ENCODE measurements around the gene SLC13A5. TPM values are rescaled to one million over a fixed set of nuclear protein-coding genes. Genes with fewer than 3 reads are reported as not detected.
A peak's percentile ranks its signal among the peaks of the same experiment; 100 is the strongest.

Gene SLC13A5
- total RNA-seq, 1 donor from 2014 or later, result 0.48 TPM

DNA sequence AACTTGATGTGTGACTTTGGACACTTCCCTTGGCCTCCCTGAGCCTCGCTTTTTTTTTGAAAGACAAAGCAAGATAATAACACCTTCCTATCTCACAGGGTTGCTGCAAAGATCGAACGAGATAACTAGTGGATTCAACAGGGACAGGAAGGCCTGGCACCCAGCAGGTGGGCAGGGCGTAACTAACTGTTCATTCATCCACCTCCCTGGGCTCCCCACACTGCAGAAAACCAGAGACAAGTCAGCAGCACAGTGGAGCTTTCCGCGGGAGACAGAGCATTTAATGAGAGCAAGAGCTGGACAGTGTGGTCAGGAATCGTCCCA, 28.7 kb downstream of the SLC13A5 start:
- no peak for DNase-seq (ENCODE audit: low spot score)

DNA sequence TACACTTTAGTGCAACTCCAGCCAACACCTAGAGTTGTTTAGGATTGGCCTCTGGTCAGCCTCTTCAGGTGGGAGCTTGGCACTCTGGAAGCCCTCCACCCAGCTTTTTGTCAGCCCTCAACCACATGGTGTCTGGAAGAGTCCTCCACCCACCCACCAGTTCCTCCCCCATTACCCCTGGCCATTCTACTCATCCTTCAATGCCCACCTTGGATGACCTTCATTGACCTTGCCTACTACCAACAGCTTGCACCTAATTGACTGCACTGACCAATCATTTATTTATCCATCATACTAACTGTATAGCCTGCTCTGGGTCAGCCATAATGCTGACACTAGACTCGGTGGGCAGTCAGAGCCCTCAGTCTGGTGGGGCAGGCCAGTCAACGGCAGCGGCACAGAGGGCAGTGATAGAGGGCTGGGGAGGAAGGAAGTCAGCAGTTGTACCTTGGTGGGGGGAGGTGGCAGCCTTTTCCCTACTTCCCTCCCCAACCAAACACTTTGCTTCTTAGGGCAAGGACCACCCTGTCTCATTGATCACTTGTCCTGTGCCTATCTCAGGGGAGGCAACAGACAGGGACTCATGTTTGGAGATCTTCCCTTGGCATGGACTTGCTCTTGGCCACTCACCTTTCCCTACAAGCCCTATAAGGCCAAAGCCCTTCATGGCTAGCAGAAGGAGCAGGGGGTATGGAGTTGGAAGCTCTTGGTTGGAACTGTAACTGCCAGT, 29.3 kb downstream of the SLC13A5 start:
- no peak for DNase-seq (ENCODE audit: low spot score)

DNA sequence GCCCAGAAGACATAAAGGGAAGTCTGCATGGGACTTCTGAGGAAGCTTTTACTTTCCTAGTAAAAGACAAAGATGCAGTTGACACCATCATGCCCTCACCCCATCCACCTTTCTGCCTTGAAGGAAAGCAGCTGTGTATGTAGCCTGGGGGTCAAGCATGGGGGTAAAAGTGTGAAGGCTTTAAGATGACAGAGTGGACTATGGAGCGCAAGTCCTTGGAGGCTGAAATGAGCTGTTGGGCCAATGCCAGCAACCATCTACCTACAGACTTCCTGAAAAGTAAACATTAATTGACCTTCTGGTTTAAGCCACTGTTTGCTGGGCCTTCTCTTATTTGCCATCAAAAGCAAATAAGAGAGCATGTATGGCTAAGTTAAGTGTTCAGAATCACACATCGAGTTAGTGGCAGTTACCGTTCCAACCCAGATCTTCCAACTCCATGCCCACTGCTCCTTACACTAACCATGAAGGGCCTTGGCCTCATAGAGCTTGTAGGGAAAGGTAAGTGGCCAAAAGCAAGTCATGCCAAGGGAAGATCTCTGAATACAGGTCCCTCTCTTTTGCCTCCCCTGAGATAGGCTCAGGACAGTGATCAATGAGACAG, 30.0 kb downstream of the SLC13A5 start:
- DNase-seq (ENCODE audit: low spot score), result no peak

- no peak for DNase-seq (ENCODE audit: low spot score)
Measured at GRCh38 chr17:6682339-6682738, 30.8 kb downstream of the SLC13A5 start.

- no peak for DNase-seq (ENCODE audit: low spot score)
Measured at GRCh38 chr17:6681671-6682070, 31.5 kb downstream of the SLC13A5 start.

- no peak for DNase-seq (ENCODE audit: low spot score)
Measured at GRCh38 chr17:6681176-6681575, 32.0 kb downstream of the SLC13A5 start.

DNA sequence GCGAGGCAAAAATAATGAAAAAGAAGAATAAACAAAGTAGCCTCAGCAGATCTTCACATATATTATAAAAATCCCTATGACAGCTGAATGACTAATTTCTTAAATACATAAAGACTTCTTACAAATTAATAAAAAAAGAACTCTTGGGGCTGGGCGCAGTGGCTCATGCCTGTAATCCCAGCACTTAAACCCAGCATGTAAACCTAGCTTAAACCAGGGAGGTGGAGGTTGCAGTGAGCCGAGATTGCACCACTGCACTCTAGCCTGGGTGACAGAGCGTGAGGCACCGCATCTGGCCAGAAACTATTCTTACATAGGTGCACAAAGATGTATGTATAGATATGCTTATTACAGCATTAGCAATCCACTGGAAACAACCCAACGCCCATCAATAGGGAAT, 33.9 kb downstream of the SLC13A5 start:
- DNase-seq (ENCODE audit: low spot score), result no peak

DNA sequence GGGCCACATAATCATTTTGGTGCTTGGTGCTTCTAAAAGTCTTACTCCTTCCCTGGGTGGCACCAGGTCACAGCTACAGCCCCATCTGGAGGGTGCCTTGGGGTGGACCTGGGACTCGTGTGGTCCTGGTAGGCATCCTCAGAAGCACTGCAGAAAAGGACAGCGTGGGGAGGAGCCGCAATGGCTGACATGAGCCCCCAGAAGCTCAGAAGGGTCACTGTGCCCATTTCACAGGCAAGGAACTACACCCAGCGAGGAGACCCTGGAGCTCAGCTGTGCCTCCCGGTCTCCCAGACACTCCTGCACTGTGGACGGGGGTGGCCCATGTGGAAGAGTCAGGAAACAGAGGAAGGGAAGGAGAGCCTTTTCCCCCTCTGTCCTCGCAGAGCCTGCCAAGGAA, 35.2 kb downstream of the SLC13A5 start:
- no peak for DNase-seq (ENCODE audit: low spot score)

DNA sequence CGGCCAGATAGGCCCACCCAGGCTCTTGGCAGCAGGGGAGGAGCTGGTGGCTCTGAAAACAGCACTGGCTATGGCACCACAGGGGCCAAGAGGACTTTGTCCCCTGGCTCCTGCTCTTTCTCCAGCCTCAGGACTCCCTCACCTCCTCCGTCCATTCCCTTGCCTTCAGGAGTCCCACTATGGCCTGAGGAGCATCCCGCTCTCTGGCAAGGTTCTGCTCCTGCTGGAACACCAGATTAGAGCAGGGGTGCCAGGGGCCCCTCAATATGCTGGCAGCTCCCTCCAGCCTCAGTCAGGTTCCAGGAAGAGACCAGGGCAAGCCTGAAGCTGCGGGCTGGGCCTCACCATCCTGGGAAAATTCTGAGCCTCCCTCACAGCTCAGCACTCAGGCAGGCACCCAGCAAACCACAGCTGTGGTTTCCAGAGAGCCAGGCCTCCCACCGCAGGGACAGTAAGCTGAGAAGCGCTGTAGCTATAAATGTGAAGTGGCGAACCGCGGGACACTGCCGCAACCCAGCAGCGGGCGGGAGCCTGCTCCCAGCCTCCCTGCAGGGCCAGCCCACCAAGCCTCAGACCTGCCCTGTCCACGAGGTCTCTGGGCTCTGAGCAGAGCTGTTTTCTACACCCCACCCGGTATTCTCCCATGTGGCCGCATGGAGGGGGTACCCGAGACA, 35.9 kb downstream of the SLC13A5 start:
- peak; percentile 29 for DNase-seq (ENCODE audit: low spot score)

DNA sequence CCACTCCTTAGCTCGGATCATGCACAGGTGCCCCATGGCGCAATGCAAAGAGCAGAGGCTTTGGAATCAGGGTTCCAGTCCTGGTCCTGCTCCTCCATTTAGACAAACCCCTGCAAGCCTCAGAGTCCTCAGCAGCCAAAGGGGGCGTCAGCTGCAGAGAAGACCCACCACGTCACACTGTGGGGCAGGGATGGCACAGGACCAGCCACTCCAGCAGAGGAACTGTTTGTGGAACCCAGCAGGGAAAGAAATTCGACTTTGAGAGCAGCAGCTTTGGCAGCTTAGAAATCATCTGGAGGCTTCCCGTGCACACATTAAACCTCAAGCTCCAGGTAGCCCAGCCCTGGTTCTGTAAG, 36.4 kb downstream of the SLC13A5 start:
- no peak for DNase-seq (ENCODE audit: low spot score)

- no peak for DNase-seq (ENCODE audit: low spot score)
Measured at GRCh38 chr17:6675201-6675825, 37.9 kb downstream of the SLC13A5 start.

- no peak for DNase-seq (ENCODE audit: low spot score)
Measured at GRCh38 chr17:6674586-6674985, 38.6 kb downstream of the SLC13A5 start.

DNA sequence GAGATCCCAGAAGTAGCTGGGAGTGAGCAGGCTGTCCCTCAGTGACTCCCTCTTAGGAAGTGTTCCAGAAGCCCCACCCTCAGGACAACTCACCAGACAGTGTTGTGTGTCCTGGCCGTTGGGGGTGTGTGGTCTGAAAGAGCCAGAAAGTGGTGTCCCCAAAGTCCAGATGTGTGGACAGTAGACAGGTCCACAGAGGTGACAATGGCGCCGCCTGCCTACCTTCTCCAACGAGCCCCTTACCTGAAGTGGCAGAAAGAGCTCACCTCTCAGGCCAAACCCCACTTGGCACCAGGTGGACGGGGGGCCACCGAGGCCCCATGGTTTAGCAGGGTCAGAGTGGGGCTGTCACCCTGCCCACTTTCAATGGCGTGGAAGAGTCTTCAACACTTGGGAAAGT, 41.7 kb downstream of the SLC13A5 start:
- no peak for DNase-seq (ENCODE audit: low spot score)

- no peak for DNase-seq (ENCODE audit: low spot score)
Measured at GRCh38 chr17:6670999-6671398, 42.2 kb downstream of the SLC13A5 start.

- DNase-seq (ENCODE audit: low spot score), result no peak
Measured at GRCh38 chr17:6670571-6670970, 42.6 kb downstream of the SLC13A5 start.

DNA sequence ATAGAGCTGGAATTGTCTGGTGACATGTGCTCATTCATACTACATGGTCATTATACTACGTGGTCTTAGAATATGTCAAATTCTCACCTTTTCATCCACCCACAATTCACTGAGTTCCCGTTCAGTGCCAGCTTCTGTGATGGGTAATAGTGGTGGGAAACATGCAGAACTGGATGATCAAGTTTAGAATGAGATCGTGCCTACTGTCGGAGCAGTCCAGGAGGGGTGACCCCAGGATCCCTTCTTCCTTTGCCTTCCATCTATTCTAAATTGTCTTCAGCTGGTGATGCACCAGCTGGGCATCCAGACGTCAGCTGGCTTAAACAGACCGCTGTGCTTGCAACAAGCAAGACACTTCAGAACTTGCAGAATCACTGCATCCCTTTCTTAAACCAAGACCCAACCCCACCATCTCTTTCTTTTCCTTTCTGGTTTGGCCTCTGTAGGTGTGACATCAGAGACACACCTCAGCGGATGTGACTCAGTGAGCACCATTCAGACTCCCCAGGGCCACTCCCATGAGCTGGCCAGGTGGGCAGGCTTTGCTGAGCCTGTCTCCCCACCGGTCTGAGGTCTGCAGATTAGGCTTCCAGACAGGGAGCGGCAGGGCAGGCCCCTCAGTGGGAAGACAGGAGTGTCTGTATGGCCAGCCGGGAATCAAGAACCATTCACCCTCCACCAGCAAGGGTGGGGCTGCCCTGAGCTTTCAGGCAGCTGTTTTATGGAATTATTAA, 43.5 kb downstream of the SLC13A5 start:
- DNase-seq (ENCODE audit: low spot score), result no peak

DNA sequence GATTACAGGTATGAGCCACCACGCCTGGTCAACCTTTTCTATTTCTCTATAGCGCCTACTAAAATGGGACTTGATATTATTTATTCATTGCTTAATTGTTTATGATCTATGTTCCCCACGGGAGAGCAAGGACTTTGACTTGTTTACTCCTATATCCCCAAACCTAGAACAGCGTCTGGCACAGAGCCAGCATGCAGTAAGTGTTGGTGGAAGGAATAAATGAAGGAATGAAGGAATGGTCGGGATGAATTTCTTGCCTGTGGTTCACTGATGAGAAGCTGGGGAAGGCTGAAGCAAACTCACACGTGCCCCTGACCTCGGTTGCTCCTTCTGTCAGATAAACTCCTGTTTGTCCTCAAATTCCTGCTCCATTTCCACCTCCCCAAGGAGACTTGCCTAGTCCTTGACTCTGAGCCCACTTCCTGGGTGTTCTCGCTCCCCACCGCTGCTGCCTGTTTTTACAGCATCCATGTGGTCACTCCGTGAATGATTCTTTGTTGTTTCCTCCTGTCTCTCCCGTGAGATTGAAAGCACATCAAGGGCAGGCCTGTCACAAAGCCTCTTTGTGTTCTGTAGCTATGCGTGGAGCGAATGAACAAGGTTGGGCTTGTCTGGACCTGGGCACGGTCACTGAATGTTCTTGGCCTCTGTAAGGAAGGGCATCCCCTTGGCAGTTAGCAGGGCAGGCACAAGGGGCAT, 44.3 kb downstream of the SLC13A5 start:
- no peak for DNase-seq (ENCODE audit: low spot score)

- DNase-seq (ENCODE audit: low spot score), result no peak
Measured at GRCh38 chr17:6668219-6668618, 45.0 kb downstream of the SLC13A5 start.

GRCh38 chr17:6667516-6667915, 45.7 kb downstream of the SLC13A5 start:
- no peak for DNase-seq (ENCODE audit: low spot score)

- no peak for DNase-seq (ENCODE audit: low spot score)
Measured at GRCh38 chr17:6666557-6666956, 46.6 kb downstream of the SLC13A5 start.

DNA sequence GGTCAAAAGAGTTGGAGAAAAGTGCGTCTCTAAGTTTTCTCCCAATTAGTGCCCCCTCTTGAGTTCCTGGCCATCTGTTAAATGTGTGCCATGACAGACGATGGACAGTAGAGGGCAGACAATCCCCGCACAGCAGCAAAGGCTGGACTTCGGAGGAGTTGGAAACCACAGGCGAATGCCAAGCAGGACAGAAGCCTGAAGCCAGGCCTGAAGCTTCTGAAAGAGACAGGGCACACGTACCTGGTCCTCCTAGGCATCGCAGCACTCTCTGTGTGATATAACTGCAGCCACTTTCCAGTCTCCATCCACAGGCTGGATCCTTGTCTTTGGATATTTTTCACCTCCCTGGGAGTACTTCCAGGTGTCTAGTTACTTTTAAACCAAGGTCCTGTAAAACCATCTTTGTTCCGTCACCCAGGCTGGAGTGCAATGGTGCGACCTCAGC, 47.1 kb downstream of the SLC13A5 start:
- peak; percentile 84 for DNase-seq (ENCODE audit: low spot score)
